Measurements from ENCODE around the gene RAB9A.
"Not testable (repeated sequence)": the region's sequence is repeated elsewhere in the genome, so short reads cannot be mapped to it uniquely, and the experiment has no call there.

Gene RAB9A

DNA sequence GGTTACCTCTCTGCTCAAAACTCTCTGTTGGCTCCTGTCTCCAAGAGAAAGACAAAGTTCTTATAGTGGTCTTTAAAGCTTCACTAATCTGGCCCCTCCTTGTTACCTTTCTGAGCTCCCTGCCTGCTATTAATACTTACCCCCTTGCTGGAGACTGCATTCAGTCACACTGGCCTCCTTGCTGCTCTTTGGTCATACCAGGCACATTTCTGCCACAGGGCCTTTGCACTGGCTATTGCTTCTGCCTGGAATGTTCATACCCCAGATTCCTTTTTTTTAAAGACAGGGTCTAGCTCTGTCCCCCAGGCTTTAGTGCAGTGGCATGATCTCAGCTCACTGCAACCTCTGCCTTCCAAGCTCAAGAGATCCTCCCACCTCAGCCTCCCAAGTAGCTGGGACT is 15.9 kb upstream of the RAB9A start:
- H3K27me3 ChIP-seq (ENCODE audit: insufficient read depth, low read depth, severe bottlenecking): no peaks in the 10 kb centered on the region
- no peaks in the 10 kb centered on the region for H3K9me3 ChIP-seq (ENCODE audit: severe bottlenecking)
- DNase-seq: no peak
- TF ChIP-seq, protein P1, sequence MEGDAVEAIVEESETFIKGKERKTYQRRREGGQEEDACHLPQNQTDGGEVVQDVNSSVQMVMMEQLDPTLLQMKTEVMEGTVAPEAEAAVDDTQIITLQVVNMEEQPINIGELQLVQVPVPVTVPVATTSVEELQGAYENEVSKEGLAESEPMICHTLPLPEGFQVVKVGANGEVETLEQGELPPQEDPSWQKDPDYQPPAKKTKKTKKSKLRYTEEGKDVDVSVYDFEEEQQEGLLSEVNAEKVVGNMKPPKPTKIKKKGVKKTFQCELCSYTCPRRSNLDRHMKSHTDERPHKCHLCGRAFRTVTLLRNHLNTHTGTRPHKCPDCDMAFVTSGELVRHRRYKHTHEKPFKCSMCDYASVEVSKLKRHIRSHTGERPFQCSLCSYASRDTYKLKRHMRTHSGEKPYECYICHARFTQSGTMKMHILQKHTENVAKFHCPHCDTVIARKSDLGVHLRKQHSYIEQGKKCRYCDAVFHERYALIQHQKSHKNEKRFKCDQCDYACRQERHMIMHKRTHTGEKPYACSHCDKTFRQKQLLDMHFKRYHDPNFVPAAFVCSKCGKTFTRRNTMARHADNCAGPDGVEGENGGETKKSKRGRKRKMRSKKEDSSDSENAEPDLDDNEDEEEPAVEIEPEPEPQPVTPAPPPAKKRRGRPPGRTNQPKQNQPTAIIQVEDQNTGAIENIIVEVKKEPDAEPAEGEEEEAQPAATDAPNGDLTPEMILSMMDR (IDR thresholded peaks at IDR 0.05; ENCODE audit: low read depth, low read length): no peak
- no peak overlapping the region for H3K4me3 ChIP-seq (ENCODE audit: low read depth, low read length)
- H3K36me3 ChIP-seq: no peaks in the 10 kb centered on the region
- H3K27ac ChIP-seq: no peak overlapping the region

DNA sequence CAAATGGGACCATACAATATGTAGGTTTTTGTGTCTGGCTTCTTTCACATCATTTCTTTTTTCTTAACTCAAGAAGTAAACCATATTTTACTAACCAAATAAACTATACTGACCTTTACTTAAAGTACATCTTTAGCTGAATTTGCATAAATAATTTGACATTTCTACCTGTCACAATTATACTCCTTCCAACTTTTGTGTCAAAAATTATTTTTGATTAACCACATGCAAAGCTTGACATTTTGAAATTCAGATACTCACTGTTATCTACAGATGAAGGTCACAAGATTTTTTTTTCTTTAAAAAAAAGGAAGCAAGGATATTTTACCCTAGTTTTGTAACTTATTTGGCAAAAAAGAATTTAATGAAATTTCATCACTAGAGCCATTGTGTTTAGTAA is 12.0 kb upstream of the RAB9A start:
- no peak for DNase-seq
- Histone ChIP-seq H3K27ac (no peak overlapping the region), H3K27me3 (ENCODE audit: insufficient read depth, low read depth, severe bottlenecking) (no peaks in the 10 kb centered on the region), H3K36me3 (no peaks in the 10 kb centered on the region), H3K9me3 (ENCODE audit: severe bottlenecking) (peaks cover 3% of the 10 kb centered on the region), H3K4me3 (ENCODE audit: low read depth, low read length) (no peak overlapping the region)
- TF ChIP-seq, protein P1 (IDR thresholded peaks at IDR 0.05; ENCODE audit: low read depth, low read length): no peak

DNA sequence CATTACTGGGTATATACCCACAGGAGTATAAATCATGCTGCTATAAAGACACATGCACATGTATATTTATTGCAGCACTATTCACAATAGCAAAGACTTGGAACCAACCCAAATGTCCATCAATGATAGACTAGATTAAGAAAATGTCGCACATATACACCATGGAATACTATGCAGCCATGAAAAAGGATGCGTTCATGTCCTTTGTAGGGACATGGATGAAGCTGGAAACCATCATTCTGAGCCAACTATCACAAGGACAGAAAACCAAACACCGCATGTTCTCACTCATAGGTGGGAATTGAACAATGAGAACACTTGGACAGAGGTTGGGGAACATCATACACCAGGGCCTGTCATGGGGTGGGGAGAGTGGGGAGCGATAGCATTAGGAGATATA is 9.2 kb upstream of the RAB9A start:
- not testable (repeated sequence) for H3K4me3 ChIP-seq (ENCODE audit: low read depth, low read length); H3K9me3 ChIP-seq (ENCODE audit: severe bottlenecking); H3K36me3 ChIP-seq; H3K27ac ChIP-seq; H3K27me3 ChIP-seq (ENCODE audit: insufficient read depth, low read depth, severe bottlenecking); DNase-seq

DNA sequence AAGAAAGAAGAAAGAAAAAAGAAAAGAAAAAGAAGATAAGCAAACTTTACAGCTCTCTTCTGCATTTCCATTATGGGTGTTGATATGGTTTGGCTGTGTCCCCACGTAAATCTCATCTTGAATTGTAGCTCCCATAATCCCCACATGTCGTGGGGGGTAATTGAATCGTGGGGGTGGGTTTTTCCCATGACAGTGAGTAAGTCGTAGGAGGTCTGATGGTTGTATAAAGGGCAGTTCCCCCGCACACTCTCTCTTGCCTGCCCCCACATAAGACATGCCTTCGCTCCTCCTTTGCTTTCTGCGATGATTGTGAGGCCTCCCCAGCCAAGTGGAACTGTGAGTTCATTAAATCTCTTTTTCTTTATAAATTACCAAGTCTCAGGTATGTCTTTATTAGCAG is 7.3 kb upstream of the RAB9A start:
- H3K36me3 ChIP-seq: no peaks in the 10 kb centered on the region
- H3K27ac ChIP-seq: no peak overlapping the region
- TF ChIP-seq, protein P1 (IDR thresholded peaks at IDR 0.05; ENCODE audit: low read depth, low read length): no peak
- no peak overlapping the region for H3K4me3 ChIP-seq (ENCODE audit: low read depth, low read length)
- no peaks in the 10 kb centered on the region for H3K27me3 ChIP-seq (ENCODE audit: insufficient read depth, low read depth, severe bottlenecking)
- peaks cover 3% of the 10 kb centered on the region for H3K9me3 ChIP-seq (ENCODE audit: severe bottlenecking)
- no peak for DNase-seq

DNA sequence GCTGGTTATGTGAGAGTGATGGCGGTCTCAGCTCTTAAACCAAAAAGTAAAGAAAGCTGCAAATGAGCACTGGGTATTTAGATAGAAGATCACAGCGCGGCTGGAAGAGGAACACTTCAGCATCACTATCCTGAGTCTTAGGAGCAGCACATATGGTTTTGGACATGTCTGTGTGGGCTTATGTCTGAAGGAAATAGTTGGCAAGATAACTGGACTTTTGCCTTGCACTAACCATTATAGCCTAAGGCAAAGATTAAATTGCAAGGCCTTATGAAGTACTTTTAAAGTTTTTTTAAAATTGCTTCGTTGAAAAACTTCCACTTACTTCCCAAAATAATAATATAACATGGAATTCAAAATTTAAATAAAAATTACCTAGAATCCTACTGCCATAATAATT is 4.6 kb upstream of the RAB9A start:
- no peaks in the 10 kb centered on the region for H3K36me3 ChIP-seq
- no peak overlapping the region for H3K4me3 ChIP-seq (ENCODE audit: low read depth, low read length)
- no peak overlapping the region for H3K27ac ChIP-seq
- TF ChIP-seq, protein P1 (IDR thresholded peaks at IDR 0.05; ENCODE audit: low read depth, low read length): no peak
- H3K9me3 ChIP-seq (ENCODE audit: severe bottlenecking): no peaks in the 10 kb centered on the region
- DNase-seq: no peak
- no peaks in the 10 kb centered on the region for H3K27me3 ChIP-seq (ENCODE audit: insufficient read depth, low read depth, severe bottlenecking)

DNA sequence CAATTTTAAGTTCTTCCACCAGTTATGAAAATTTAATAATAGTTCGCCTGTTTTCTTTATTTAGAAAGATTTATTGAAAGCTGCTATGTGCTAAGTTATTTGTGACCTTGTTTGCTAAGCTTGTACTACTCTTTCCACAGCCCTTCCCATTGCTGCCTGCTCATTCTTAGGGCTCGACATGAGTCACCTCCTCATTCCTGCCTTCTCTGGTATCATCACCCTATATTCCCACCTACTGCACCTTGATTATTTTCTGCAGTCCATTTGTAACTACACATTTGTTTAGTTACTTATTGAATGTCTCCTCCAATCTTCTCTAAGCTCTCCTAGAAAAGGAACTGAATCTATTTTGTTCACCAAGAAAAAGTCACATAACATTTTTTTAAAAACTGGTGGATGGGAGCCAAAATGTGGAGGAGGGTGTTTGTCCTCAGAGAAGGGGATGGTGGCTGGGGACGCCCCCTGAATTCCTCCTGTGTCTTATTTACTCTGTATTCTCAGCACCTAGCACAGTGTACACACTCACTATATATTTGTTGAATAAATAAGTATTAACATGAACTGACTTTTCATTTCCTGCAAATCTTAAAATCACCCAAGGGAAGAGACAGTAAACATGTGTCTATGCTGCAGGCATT is 3.7 kb upstream of the RAB9A start:
- DNase-seq: no peak
- Histone ChIP-seq H3K4me3 (ENCODE audit: low read depth, low read length) (no peak overlapping the region), H3K27me3 (ENCODE audit: insufficient read depth, low read depth, severe bottlenecking) (no peaks in the 10 kb centered on the region), H3K27ac (no peak overlapping the region), H3K9me3 (ENCODE audit: severe bottlenecking) (no peaks in the 10 kb centered on the region), H3K36me3 (no peaks in the 10 kb centered on the region)
- TF ChIP-seq, protein P1 (IDR thresholded peaks at IDR 0.05; ENCODE audit: low read depth, low read length): no peak
